ENCODE results near the gene FAXC. TPM values are rescaled to one million over a fixed set of nuclear protein-coding genes. Genes with fewer than 3 reads are reported as not detected.

FAXC gene
- total and polyA plus RNA-seq, 2 of the 8 experiments (the other 6 are each of a cell fraction or from before 2014, with no cell fraction given) = 23.2 to 29.8 TPM

DNA sequence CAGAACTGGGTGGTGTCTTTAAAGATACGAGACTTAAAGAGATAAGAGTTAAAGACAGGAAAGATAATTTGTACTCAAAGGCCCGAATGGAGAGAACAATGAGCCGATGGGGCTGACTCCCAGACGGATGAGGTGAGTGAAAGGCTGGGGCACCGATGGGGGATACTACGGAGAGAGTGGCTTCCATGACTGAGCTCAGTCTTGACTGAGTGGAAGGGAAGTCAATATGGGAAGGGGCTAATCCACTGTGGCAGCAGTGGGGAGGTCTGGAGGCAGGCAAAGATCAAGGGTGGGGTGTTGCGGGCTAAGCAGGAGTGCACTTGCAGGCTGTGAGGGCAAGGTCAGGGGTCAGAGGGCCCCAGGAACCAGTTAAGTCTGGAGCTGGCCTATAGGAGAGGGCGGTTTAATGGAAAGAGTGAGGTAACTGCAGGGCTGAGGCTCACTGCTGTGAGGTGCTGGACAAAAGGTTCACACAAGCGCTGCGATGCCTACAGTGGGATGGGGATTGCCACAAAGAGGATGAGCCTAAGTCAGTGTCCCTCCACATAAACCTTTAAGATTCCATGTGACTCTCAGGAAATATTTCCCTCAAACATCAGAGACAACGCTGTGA lies 42.1 kb downstream of the FAXC start:
- no peak overlapping the region for H3K27ac ChIP-seq (ENCODE audit: low read depth, low read length)
- H3K27me3 ChIP-seq (replicated peaks in 1 of 4; ENCODE audit: control insufficient read depth in 3 of 4, extremely low read depth in 1 of 4, insufficient read depth in 3 of 4, low read length in 3 of 4) = no peaks in the 10 kb centered on the region
- 82% methylated on average over 11 of the region's 11 CpGs; no CpG with 5 or more reads in 1 of the 2 experiments for WGBS, 2 experiments (ENCODE audit: extremely low coverage in 1 of 2, insufficient coverage in 1 of 2, insufficient read length in 1 of 2, insufficient replicate concordance in 2 of 2, low coverage in 1 of 2, low lambda C conversion rate in 2 of 2, missing lambda C conversion rate in 1 of 2)
- no peaks in the 10 kb centered on the region for H3K9me3 ChIP-seq (ENCODE audit: insufficient read depth in 2 of 2, low read depth in 1 of 2, low read length in 1 of 2)
- H3K79me2 ChIP-seq (ENCODE audit: control insufficient read depth in 1 of 2, insufficient read depth in 2 of 2, low read length in 2 of 2) = no peaks in the 10 kb centered on the region
- no peaks in the 10 kb centered on the region; the same call in 1 of the 2 replicates for H3K79me1 ChIP-seq (ENCODE audit: low read depth, low read length)
- H2BK120ac ChIP-seq (replicated peaks; ENCODE audit: low read depth, low read length) = no peak overlapping the region
- H2BK20ac ChIP-seq (ENCODE audit: low read length) = no peak overlapping the region
- no peaks in the 10 kb centered on the region for H3K23me2 ChIP-seq (ENCODE audit: low read depth, low read length)
- H4K5ac ChIP-seq (ENCODE audit: insufficient read length, low read depth, low read length) = no peak overlapping the region
- no peak overlapping the region for H2BK15ac ChIP-seq (ENCODE audit: low read length)
- H3K4ac ChIP-seq (replicated peaks; ENCODE audit: insufficient read length, low read depth, low read length) = no peak overlapping the region
- 0 out of 2 replicates have a peak overlapping the region, but pooled peaks have one; percentile 9 for H2BK12ac ChIP-seq (ENCODE audit: low read depth, low read length)
- no peak for DNase-seq (ENCODE audit: low read depth in 1 of 2, low spot score in 2 of 2)
- H3K4me2 ChIP-seq (ENCODE audit: insufficient read depth in 1 of 2, low read depth in 2 of 2, low read length in 2 of 2) = no peak overlapping the region
- FAIRE-seq = no peak
- H3K18ac ChIP-seq (ENCODE audit: extremely low read depth, low read length) = peak overlapping the region; percentile 6; the same call in 1 of the 2 replicates
- ChIA-PET POLR2A (ENCODE audit: partially characterized antibody) (interaction anchor here (0.7 to 1.0 kb wide), 3 partner anchors 8 to 117 kb away, joined by 3 to 6 read pairs (median 3); no protein-coding TSS in a partner anchor), CTCF (ENCODE audit: partially characterized antibody) (interaction anchor here (0.8 to 1.4 kb wide), 7 partner anchors 9 to 65 kb away, joined by 3 to 5 read pairs (median 3); no protein-coding TSS in a partner anchor)
- no peaks in the 10 kb centered on the region for H4K20me1 ChIP-seq (replicated peaks in 1 of 2; ENCODE audit: control insufficient read depth in 1 of 2, insufficient read depth in 2 of 2, low read length in 2 of 2)
- no peak overlapping the region for H2AFZ ChIP-seq (ENCODE audit: low read length)
- peaks cover 0 to 5% (median 3%) of the 10 kb centered on the region in 4 experiments; a peak in 2 of 7 replicates for H3K4me1 ChIP-seq (replicated peaks in 1 of 4; ENCODE audit: control insufficient read depth in 3 of 4, insufficient read depth in 4 of 4, low read length in 3 of 4)
- H3K36me3 ChIP-seq (ENCODE audit: control insufficient read depth in 2 of 4, insufficient read depth in 4 of 4, low read length in 3 of 4) = no peaks in the 10 kb centered on the region; a peak in 1 of 8 replicates
- no peak overlapping the region for H4K8ac ChIP-seq (ENCODE audit: extremely low read depth, insufficient read depth, low read length)
- H2AK5ac ChIP-seq (ENCODE audit: low read depth, low read length) = no peak overlapping the region
- H2BK5ac ChIP-seq (ENCODE audit: low read depth, low read length) = no peak overlapping the region
- 0 out of 7 replicates have a peak overlapping the region, but pooled peaks of 1 of the 4 experiments have one; percentile 8 for H3K9ac ChIP-seq (replicated peaks in 1 of 4; ENCODE audit: extremely low read depth in 1 of 4, low read depth in 3 of 4, low read length in 3 of 4)
- no peak overlapping the region for H3K14ac ChIP-seq (ENCODE audit: insufficient read length)
- H4K91ac ChIP-seq (replicated peaks; ENCODE audit: insufficient read length, low read length) = no peak overlapping the region
- H3K4me3 ChIP-seq (ENCODE audit: extremely low read depth in 1 of 4, insufficient read depth in 2 of 4, low read depth in 3 of 4, low read length in 4 of 4) = no peak overlapping the region
- no peak overlapping the region for H3K23ac ChIP-seq (ENCODE audit: insufficient read length)
- H3K56ac ChIP-seq (replicated peaks; ENCODE audit: insufficient read length, low read depth, low read length) = no peak overlapping the region
- TF ChIP-seq KDM4A (IDR thresholded peaks at IDR 0.05; ENCODE audit: low read depth, low read length, severe bottlenecking) (no peak), MAFK (IDR thresholded peaks at IDR 0.05; ENCODE audit: low read depth, low read length) (no peak), BRCA1 (IDR thresholded peaks at IDR 0.05; ENCODE audit: low read depth, low read length) (no peak)
- TF ChIP-seq, protein P1, sequence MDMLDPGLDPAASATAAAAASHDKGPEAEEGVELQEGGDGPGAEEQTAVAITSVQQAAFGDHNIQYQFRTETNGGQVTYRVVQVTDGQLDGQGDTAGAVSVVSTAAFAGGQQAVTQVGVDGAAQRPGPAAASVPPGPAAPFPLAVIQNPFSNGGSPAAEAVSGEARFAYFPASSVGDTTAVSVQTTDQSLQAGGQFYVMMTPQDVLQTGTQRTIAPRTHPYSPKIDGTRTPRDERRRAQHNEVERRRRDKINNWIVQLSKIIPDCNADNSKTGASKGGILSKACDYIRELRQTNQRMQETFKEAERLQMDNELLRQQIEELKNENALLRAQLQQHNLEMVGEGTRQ (IDR thresholded peaks at IDR 0.05; ENCODE audit: low read length) = no peak
- TF ChIP-seq, protein P2, sequence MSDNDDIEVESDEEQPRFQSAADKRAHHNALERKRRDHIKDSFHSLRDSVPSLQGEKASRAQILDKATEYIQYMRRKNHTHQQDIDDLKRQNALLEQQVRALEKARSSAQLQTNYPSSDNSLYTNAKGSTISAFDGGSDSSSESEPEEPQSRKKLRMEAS (IDR thresholded peaks at IDR 0.05) = no peak
